ENCODE results near the gene NELL1. TPM values are rescaled to one million over a fixed set of nuclear protein-coding genes. Genes with fewer than 3 reads are reported as not detected.

The NELL1 gene
- total RNA-seq, 1 experiment from 2014 or later: not detected

DNA sequence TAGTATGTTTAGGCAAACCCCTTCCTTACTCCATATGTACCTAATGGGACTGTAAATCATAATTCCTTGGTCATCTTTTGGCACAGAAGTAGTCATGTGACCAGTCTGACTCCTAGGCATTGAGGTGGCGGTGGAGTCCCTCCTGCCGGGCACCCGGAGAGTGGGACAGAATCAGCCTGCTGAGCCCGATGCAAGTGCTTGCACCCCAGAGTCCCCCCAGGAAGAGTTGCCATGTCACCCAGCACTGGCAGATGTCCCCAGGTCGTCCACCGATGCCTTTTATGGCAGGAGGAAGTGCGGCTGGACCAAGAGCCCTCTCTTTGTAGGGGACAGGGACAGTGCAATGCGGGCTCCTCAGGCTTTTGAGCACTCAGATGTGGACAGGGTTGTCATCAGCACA, 500.3 kb downstream of the NELL1 start:
- DNase-seq (ENCODE audit: low read depth, low spot score) (no peak), ATAC-seq (no peak)
- Histone ChIP-seq H3K36me3 (ENCODE audit: control insufficient read depth, insufficient read depth, low read length) (no peaks in the 10 kb centered on the region), H3K27me3 (ENCODE audit: control insufficient read depth, insufficient read depth, low read length) (no peaks in the 10 kb centered on the region), H3K4me3 (ENCODE audit: low read depth in 2 of 2, low read length in 2 of 2) (no peak overlapping the region), H3K4me1 (ENCODE audit: control insufficient read depth, insufficient read depth, low read length) (no peaks in the 10 kb centered on the region), H3K9me3 (ENCODE audit: control insufficient read depth, insufficient read depth, low read depth, low read length) (no peaks in the 10 kb centered on the region), H3K27ac (ENCODE audit: low read length) (no peak overlapping the region)
- TF ChIP-seq SIN3A (IDR thresholded peaks at IDR 0.05; ENCODE audit: borderline replicate concordance, insufficient read depth, low read depth, low read length): no peak
- TF ChIP-seq TCF7L2 (IDR thresholded peaks at IDR 0.05; ENCODE audit: low read depth, low read length): no peak
- TF ChIP-seq, protein P1, sequence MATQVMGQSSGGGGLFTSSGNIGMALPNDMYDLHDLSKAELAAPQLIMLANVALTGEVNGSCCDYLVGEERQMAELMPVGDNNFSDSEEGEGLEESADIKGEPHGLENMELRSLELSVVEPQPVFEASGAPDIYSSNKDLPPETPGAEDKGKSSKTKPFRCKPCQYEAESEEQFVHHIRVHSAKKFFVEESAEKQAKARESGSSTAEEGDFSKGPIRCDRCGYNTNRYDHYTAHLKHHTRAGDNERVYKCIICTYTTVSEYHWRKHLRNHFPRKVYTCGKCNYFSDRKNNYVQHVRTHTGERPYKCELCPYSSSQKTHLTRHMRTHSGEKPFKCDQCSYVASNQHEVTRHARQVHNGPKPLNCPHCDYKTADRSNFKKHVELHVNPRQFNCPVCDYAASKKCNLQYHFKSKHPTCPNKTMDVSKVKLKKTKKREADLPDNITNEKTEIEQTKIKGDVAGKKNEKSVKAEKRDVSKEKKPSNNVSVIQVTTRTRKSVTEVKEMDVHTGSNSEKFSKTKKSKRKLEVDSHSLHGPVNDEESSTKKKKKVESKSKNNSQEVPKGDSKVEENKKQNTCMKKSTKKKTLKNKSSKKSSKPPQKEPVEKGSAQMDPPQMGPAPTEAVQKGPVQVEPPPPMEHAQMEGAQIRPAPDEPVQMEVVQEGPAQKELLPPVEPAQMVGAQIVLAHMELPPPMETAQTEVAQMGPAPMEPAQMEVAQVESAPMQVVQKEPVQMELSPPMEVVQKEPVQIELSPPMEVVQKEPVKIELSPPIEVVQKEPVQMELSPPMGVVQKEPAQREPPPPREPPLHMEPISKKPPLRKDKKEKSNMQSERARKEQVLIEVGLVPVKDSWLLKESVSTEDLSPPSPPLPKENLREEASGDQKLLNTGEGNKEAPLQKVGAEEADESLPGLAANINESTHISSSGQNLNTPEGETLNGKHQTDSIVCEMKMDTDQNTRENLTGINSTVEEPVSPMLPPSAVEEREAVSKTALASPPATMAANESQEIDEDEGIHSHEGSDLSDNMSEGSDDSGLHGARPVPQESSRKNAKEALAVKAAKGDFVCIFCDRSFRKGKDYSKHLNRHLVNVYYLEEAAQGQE (IDR thresholded peaks at IDR 0.05; ENCODE audit: insufficient read depth in 1 of 2, low read depth in 2 of 2, low read length in 1 of 2): no peak
- no peak for TF ChIP-seq POLR2AphosphoS5 (IDR thresholded peaks at IDR 0.05; ENCODE audit: low read depth, low read length)
- TF ChIP-seq, protein P2, sequence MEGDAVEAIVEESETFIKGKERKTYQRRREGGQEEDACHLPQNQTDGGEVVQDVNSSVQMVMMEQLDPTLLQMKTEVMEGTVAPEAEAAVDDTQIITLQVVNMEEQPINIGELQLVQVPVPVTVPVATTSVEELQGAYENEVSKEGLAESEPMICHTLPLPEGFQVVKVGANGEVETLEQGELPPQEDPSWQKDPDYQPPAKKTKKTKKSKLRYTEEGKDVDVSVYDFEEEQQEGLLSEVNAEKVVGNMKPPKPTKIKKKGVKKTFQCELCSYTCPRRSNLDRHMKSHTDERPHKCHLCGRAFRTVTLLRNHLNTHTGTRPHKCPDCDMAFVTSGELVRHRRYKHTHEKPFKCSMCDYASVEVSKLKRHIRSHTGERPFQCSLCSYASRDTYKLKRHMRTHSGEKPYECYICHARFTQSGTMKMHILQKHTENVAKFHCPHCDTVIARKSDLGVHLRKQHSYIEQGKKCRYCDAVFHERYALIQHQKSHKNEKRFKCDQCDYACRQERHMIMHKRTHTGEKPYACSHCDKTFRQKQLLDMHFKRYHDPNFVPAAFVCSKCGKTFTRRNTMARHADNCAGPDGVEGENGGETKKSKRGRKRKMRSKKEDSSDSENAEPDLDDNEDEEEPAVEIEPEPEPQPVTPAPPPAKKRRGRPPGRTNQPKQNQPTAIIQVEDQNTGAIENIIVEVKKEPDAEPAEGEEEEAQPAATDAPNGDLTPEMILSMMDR (IDR thresholded peaks at IDR 0.05): no peak
- in situ Hi-C loops (cut with HindIII; ENCODE audit: low pct_unique_long_range_greater_than_20kb, low sequenced_read_pairs) (no loop called here), intact Hi-C loops (cut with micrococcal nuclease; ENCODE audit: unreplicated experiment) (no loop called here)
- CTCF ChIA-PET: no interaction called here
- no TSS peak for BruUV-seq (replicated peaks)
- POLR2A ChIA-PET: no interaction called here

DNA sequence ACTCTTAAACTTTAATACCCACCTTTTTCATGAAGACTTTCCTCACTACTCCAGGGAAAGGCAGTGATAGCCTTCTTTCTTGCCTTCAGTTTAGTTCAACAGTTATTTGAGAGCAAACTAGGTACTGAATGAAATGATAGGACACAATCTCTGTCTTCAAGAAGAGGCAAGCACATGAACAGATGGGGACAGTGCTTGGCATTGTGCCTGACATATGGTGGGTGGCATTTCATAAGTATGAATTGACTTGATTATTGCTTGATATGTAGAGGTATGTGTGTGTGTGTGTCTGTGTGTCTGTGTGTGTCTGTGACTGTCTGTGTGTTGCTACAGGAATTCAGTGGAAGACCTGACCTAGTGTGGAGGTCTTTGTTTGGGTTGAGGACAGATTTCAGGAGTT, 504.1 kb downstream of the NELL1 start:
- Histone ChIP-seq H3K27me3 (ENCODE audit: control insufficient read depth, insufficient read depth, low read length) (no peaks in the 10 kb centered on the region), H3K9me3 (ENCODE audit: control insufficient read depth, insufficient read depth, low read depth, low read length) (no peaks in the 10 kb centered on the region), H3K4me1 (ENCODE audit: control insufficient read depth, insufficient read depth, low read length) (no peaks in the 10 kb centered on the region), H3K27ac (ENCODE audit: low read length) (no peak overlapping the region), H3K36me3 (ENCODE audit: control insufficient read depth, insufficient read depth, low read length) (no peaks in the 10 kb centered on the region), H3K4me3 (ENCODE audit: low read depth in 2 of 2, low read length in 2 of 2) (no peak overlapping the region)
- no TSS peak for BruUV-seq (replicated peaks)
- ChIA-PET CTCF (no interaction called here), POLR2A (no interaction called here)
- in situ Hi-C loops (cut with HindIII; ENCODE audit: low pct_unique_long_range_greater_than_20kb, low sequenced_read_pairs) (no loop called here), intact Hi-C loops (cut with micrococcal nuclease; ENCODE audit: unreplicated experiment) (no loop called here)
- DNase-seq (ENCODE audit: low read depth, low spot score) (no peak), ATAC-seq (no peak)
- TF ChIP-seq TCF7L2 (IDR thresholded peaks at IDR 0.05; ENCODE audit: low read depth, low read length) (no peak), SIN3A (IDR thresholded peaks at IDR 0.05; ENCODE audit: borderline replicate concordance, insufficient read depth, low read depth, low read length) (no peak), POLR2AphosphoS5 (IDR thresholded peaks at IDR 0.05; ENCODE audit: low read depth, low read length) (no peak)
- TF ChIP-seq, protein P1 (IDR thresholded peaks at IDR 0.05; ENCODE audit: insufficient read depth in 1 of 2, low read depth in 2 of 2, low read length in 1 of 2): no peak
- TF ChIP-seq, protein P2 (IDR thresholded peaks at IDR 0.05): no peak
